ENCODE measurements around the gene NKG7.

NKG7 gene

GRCh38 chr19:51389143-51389542, 16.7 kb upstream of the NKG7 start:
- no peak for DNase-seq

GRCh38 chr19:51387924-51388389, 15.5 kb upstream of the NKG7 start, which contains the start of gene LIM2:
Gene LIM2 (minus strand): TSS chr19:51387974. CDS start chr19:51387443, 531 bp downstream.
- no peak for DNase-seq

- DNase-seq = peak; percentile 38
Observed at GRCh38 chr19:51386882-51387520, 14.5 kb upstream of the NKG7 start.

GRCh38 chr19:51382004-51382403, 9.6 kb upstream of the NKG7 start:
- no peak for DNase-seq

- DNase-seq = no peak
Observed at GRCh38 chr19:51380379-51380778, 7.9 kb upstream of the NKG7 start.

- DNase-seq = no peak
Observed at GRCh38 chr19:51377422-51377821, 5.0 kb upstream of the NKG7 start.

GRCh38 chr19:51375504-51376221, 3.2 kb upstream of the NKG7 start:
- DNase-seq = peak; percentile 48

- DNase-seq = no peak
Observed at GRCh38 chr19:51372021-51372648, 319 bp downstream of the NKG7 start.

GRCh38 chr19:51371186-51371690, 1.2 kb downstream of the NKG7 start:
- DNase-seq = no peak

- no peak for DNase-seq
Observed at GRCh38 chr19:51370230-51370629, 2.2 kb downstream of the NKG7 start.

GRCh38 chr19:51368366-51369282, 3.8 kb downstream of the NKG7 start, which contains the start of gene CLDND2:
Gene CLDND2 (minus strand): TSS chr19:51369003. CDS start chr19:51368577, 426 bp downstream.
- peak; percentile 37 for DNase-seq

- peak; percentile 97 for DNase-seq
Observed at GRCh38 chr19:51367565-51368365, 4.7 kb downstream of the NKG7 start.

- no peak for DNase-seq
Observed at GRCh38 chr19:51367255-51367564, 5.2 kb downstream of the NKG7 start.

- DNase-seq = peak; percentile 96
Observed at GRCh38 chr19:51366389-51367254, 5.8 kb downstream of the NKG7 start.

GRCh38 chr19:51365965-51366388, 6.5 kb downstream of the NKG7 start, which contains the start of gene ETFB:
Gene ETFB (minus strand): TSS chr19:51366388. CDS start chr19:51366326, 62 bp downstream.
- DNase-seq = no peak

- peak; percentile 28 for DNase-seq
Observed at GRCh38 chr19:51365211-51365964, 7.1 kb downstream of the NKG7 start.

- no peak for DNase-seq
Observed at GRCh38 chr19:51364200-51365106, 8.0 kb downstream of the NKG7 start.

GRCh38 chr19:51361239-51361638, 11.2 kb downstream of the NKG7 start:
- DNase-seq = no peak

GRCh38 chr19:51359294-51359693, 13.2 kb downstream of the NKG7 start:
- DNase-seq = no peak
